Motor neuron (in vitro differentiated cells): ENCODE results near the gene XK. TPM values are rescaled to one million over a fixed set of nuclear protein-coding genes. Genes with fewer than 3 reads are reported as not detected.

ENCODE experiments used
- ATAC-seq, 8 experiments: fragments of 200-7000 bp; cut with Tn5 transposase; replicated peaks in 6 of 8; 2 replicates each; pipeline ENCODE4 v1.8.0; 2021; ENCODE audit warnings: mild to moderate bottlenecking in 8 of 8, moderate library complexity in 8 of 8
- H3K27ac ChIP-seq, 2 donors: fragments of 250-450 bp; sonication (Bioruptor Pico); 2 replicates each; pipeline ENCODE4 v1.9.0; 2021; ENCODE audit warnings: antibody characterized with exemption in 2 of 2, mild to moderate bottlenecking in 2 of 2, moderate library complexity in 1 of 2
- H3K4me1 ChIP-seq, 2 donors: fragments of 250-450 bp; sonication (Bioruptor Pico); replicated peaks in 1 of 2; 2 replicates each; pipeline ENCODE4 v1.6.1; 2021; ENCODE audit warnings: antibody characterized with exemption in 2 of 2, mild to moderate bottlenecking in 2 of 2, moderate library complexity in 1 of 2
- H3K4me3 ChIP-seq, 5 donors: fragments of 250-450 bp; sonication (Bioruptor Pico); 2 replicates each; pipeline ENCODE4 v1.9.0; 2021; ENCODE audit warnings: antibody characterized with exemption in 5 of 5, mild to moderate bottlenecking in 5 of 5, moderate library complexity in 4 of 5
- WGBS, 10 experiments: fragments of 450-650 bp; shearing (Covaris generic); methylation state at CpG; one replicate each; pipeline ENCODE4 v1.0.0; 2022; 5-methylcytosine and 5-hydroxymethylcytosine counted together
- in situ Hi-C, 9 experiments: fragments of 400-800 bp; cut with MboI; loops; one replicate each; pipeline ENCODE4 v1.15.0; 2021; ENCODE audit warnings: low sequenced_read_pairs in 9 of 9, low pct_unique_long_range_greater_than_20kb in 2 of 9; ENCODE audit not compliant: unreplicated experiment in 9 of 9
- total RNA-seq, 8 experiments: library from RNA; unstranded; fragments of 300-600 nt; gene quantifications; 2 replicates each; pipeline versions ENCODE4 v1.2.3 to v1.2.4, GENCODE V29; 2022

Gene XK
- total RNA-seq, 8 experiments from 2014 or later = 0.21 to 3.9 (median 2.5) TPM

DNA sequence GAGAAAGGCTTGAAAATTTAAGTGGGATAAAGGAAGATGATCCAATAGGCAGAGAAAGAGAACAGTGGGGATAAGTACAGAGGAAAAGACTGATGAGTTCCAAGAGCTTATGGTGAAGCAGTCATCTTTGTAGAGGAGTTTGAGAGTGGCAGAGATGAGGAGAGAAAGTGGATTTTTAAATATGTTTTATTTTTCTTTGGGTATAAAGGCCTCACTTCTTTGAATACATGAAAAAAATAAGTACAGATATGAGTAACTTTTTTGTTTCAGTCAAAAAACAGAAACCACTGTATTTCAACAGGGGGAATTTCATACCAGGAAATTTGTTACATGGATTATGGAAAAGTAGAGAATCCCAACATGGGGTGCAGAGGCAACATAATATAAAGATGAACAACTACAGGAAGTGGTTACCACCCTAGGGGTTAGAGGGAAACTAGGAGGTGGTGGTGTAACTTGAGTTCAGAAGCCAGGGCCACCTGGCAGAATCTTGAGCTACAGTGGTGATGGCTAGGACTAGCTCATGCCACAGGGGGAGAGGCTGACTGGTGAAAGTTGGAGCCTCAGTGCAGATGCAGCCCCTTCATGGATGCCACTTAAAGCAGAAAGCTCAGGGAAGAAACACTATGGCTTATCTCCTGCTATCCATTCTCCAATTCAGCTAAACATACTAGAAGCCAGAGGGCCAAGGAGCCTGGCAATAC lies 90.8 kb downstream of the XK start:
- Histone ChIP-seq H3K4me1 (no peaks in the 10 kb centered on the region), H3K27ac (no peak overlapping the region), H3K4me3 (no peak overlapping the region)
- no peak for ATAC-seq
- in situ Hi-C loops = no loop called here

DNA sequence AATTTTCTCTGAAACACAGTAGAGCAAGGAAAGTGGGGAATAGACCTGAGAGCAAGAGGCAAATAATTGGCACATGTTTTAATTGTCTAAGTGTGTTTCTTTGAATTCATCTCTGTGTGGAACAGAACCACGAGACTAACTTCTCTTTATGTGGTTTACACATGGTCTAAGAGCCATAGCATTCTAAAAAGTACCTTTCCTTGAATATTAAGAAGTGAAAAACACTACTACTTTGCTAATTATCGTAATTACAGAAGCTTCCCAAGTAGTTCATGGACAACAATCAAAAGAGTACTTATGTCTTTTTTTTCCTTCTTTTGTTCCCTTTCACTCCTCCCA lies 91.4 kb downstream of the XK start:
- in situ Hi-C loops = no loop called here
- H3K4me1 ChIP-seq = no peaks in the 10 kb centered on the region
- H3K4me3 ChIP-seq = no peak overlapping the region
- H3K27ac ChIP-seq = no peak overlapping the region
- WGBS, 10 experiments = 0 to 33% (median 15%) methylated on average over 1 to 2 of the region's 2 CpGs; no CpG with 5 or more reads in 6 of the 10 experiments
- no peak for ATAC-seq

DNA sequence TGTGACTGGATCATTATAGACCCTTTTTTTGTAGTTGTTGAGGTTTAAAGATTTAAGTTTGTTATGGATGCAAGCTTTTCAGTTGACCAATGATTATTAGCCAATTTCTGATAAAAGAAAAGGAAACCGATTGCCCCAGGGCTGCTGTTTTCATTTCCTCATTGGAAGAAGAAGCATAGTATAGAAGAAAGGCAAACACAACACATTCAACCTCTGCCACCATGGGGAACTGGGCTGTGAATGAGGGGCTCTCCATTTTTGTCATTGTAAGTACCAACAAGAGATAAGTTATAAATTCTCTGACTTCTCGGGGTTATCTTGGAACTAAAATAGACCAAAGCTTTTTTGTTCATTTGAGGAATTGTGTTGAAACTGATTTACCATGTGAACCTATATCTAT lies 94.3 kb downstream of the XK start, which contains the start of gene CYBB:
Gene CYBB (plus strand): TSS at position 203 of the 400 bp plus-strand sequence. CDS start 19 bp downstream, at position 222.
- in situ Hi-C loops = no loop called here
- Histone ChIP-seq H3K4me3 (no peak within 1 kb of the TSS), H3K4me1 (no peaks in the 10 kb centered on the region), H3K27ac (no peak within 1 kb of the TSS)
- WGBS, 10 experiments = 0 to 100% (median 63%) methylated on average over 1 to 2 of the region's 2 CpGs; no CpG with 5 or more reads in 3 of the 10 experiments
- no peak for ATAC-seq

DNA sequence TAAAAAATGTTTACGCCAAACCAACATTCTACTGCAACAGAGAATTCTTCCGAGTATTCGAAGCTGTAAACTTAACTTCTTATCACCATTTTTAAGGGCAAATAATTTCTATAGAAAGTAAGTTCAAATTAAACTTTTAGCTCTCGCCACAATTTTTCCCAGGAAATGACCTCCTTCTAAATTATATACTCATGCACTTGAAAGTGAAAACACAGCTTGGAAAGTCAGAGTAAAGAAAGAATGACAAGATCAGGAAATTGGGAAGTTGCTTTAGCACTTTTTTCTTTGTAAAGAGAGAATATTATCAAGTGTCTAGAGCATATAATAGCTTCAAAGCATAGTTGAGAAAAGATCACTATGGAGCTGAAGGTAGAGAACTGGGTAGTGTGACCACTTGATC lies 95.5 kb downstream of the XK start:
- in situ Hi-C loops = no loop called here
- H3K4me1 ChIP-seq = no peaks in the 10 kb centered on the region
- no peak overlapping the region for H3K27ac ChIP-seq

More for the DNA sequence above, 95.5 kb downstream of the XK start:
- ATAC-seq = no peak
- 51 to 100% (median 84%) methylated on average over 1 to 4 of the region's 4 CpGs; no CpG with 5 or more reads in 2 of the 10 experiments for WGBS, 10 experiments
- H3K4me3 ChIP-seq = no peak overlapping the region

Other genes starting within 250 kb of the XK start
- 10 to 100 TPM in 1 of 8 experiments, 1 to 10 TPM in 6, under 1 TPM in 1; 0.38 to 15.2 (median 1.9) TPM for gene LANCL3, start 114.1 kb upstream of the XK start, total RNA-seq
- gene CYBB, start 94.3 kb downstream of the XK start, total RNA-seq = under 1 TPM in 6 of 8 experiments, not detected in 2; 0.07 to 0.49 (median 0.17) TPM
- 10 to 100 TPM; 14.4 to 65.9 (median 37.8) TPM for gene DYNLT3, start 161.8 kb downstream of the XK start, total RNA-seq